RWPE2 (cell line): ENCODE results near the gene COL4A2.

Experiments
- ATAC-seq: fragments of 200-7000 bp; cut with Tn5 transposase; 3 replicates; pipeline ENCODE4 v1.9.1; 2021; ENCODE audit warnings: low read depth
- DNase-seq: peaks from one replicate; pipeline ENCODE4 v3.0.0-alpha.2; 2020; ENCODE audit warnings: low spot score
- H3K27ac ChIP-seq: fragments of 450-650 bp; 2 replicates; pipeline ENCODE4 v1.5.1; 2017; ENCODE audit warnings: mild to moderate bottlenecking; ENCODE audit not compliant: poor library complexity, severe bottlenecking
- H3K27me3 ChIP-seq: fragments of 250-450 bp; sonication (Bioruptor Pico); 2 replicates; pipeline ENCODE4 v1.5.1; 2021; ENCODE audit warnings: mild to moderate bottlenecking, moderate library complexity; ENCODE audit not compliant: insufficient read depth, poor library complexity, severe bottlenecking
- H3K36me3 ChIP-seq: fragments of 250-450 bp; sonication (Bioruptor Pico); 2 replicates; pipeline ENCODE4 v1.5.1; 2020; ENCODE audit warnings: low read depth, mild to moderate bottlenecking, moderate library complexity
- H3K4me1 ChIP-seq: fragments of 250-450 bp; sonication (Bioruptor Pico); 2 replicates; pipeline ENCODE4 v1.5.1; 2021; ENCODE audit warnings: mild to moderate bottlenecking, moderate library complexity; ENCODE audit not compliant: insufficient read depth, poor library complexity, severe bottlenecking
- H3K4me3 ChIP-seq: fragments of 250-450 bp; sonication (Bioruptor Pico); 2 replicates; pipeline ENCODE4 v1.5.1; 2021; ENCODE audit warnings: mild to moderate bottlenecking, moderate library complexity; ENCODE audit not compliant: severe bottlenecking
- H3K9me3 ChIP-seq: fragments of 250-450 bp; sonication (Bioruptor Pico); 2 replicates; pipeline ENCODE4 v1.5.1; 2021; ENCODE audit warnings: mild to moderate bottlenecking, moderate library complexity; ENCODE audit not compliant: severe bottlenecking
- CTCF ChIP-seq: fragments of 450-650 bp; IDR thresholded peaks from one replicate; pipeline ENCODE4 v1.5.1; 2017; ENCODE audit warnings: mild to moderate bottlenecking, moderate library complexity; ENCODE audit not compliant: poor library complexity, severe bottlenecking

Gene COL4A2

GRCh38 chr13:110463156-110463555, 156.1 kb downstream of the COL4A2 start:
- ATAC-seq: no peak
- TF ChIP-seq CTCF: no peak
- Histone ChIP-seq H3K4me3 (no peak overlapping the region), H3K27ac (no peak overlapping the region), H3K36me3 (peaks cover 81% of the 10 kb centered on the region), H3K9me3 (no peaks in the 10 kb centered on the region), H3K4me1 (no peaks in the 10 kb centered on the region), H3K27me3 (no peaks in the 10 kb centered on the region)
- DNase-seq: no peak

- peaks cover 81% of the 10 kb centered on the region for H3K36me3 ChIP-seq
- no peak overlapping the region for H3K27ac ChIP-seq
- no peaks in the 10 kb centered on the region for H3K9me3 ChIP-seq
- H3K27me3 ChIP-seq: no peaks in the 10 kb centered on the region
- DNase-seq (no peak), ATAC-seq (no peak)
- H3K4me1 ChIP-seq: no peaks in the 10 kb centered on the region
- no peak overlapping the region for H3K4me3 ChIP-seq
- no peak for TF ChIP-seq CTCF
Measured at GRCh38 chr13:110463871-110464510, 156.9 kb downstream of the COL4A2 start.

GRCh38 chr13:110464556-110465333, 157.7 kb downstream of the COL4A2 start:
- no peak for TF ChIP-seq CTCF
- no peak overlapping the region for H3K27ac ChIP-seq
- no peaks in the 10 kb centered on the region for H3K27me3 ChIP-seq
- H3K4me3 ChIP-seq: no peak overlapping the region
- ATAC-seq (no peak), DNase-seq (no peak)
- no peaks in the 10 kb centered on the region for H3K4me1 ChIP-seq
- no peaks in the 10 kb centered on the region for H3K9me3 ChIP-seq
- H3K36me3 ChIP-seq: peaks cover 80% of the 10 kb centered on the region

GRCh38 chr13:110465696-110466095, 158.6 kb downstream of the COL4A2 start:
- no peak for ATAC-seq
- Histone ChIP-seq H3K4me3 (no peak overlapping the region), H3K36me3 (peaks cover 78% of the 10 kb centered on the region), H3K4me1 (no peaks in the 10 kb centered on the region), H3K9me3 (no peaks in the 10 kb centered on the region), H3K27ac (no peak overlapping the region), H3K27me3 (no peaks in the 10 kb centered on the region)
- TF ChIP-seq CTCF: no peak
- DNase-seq: no peak
